SK-N-SH (cell line): ENCODE data around the gene LRRC27. TPM values are rescaled to one million over a fixed set of nuclear protein-coding genes. Genes with fewer than 3 reads are reported as not detected.

Source experiments
- CTCF ChIA-PET: fragments of 300-600, 350-600 bp; formaldehyde crosslinking; extraction: SDS; loops from one replicate; lab custom pipeline; 2021; lab: Yijun Ruan, JAX
- POLR2A ChIA-PET: fragments of 350-600 bp; sonication (Branson Sonifier 250); formaldehyde crosslinking; extraction: SDS; loops from one replicate; lab custom pipeline; 2020; ENCODE audit warnings: antibody characterized with exemption, inconsistent platforms; lab: Yijun Ruan, JAX
- DNase-seq: peaks from one replicate; pipeline ENCODE4 v3.0.0; 2012
- H2AFZ ChIP-seq: fragments of 200-600 bp; sonication (generic); 2 replicates; pipeline ENCODE4 v1.8.1; 2016; ENCODE audit warnings: antibody characterized with exemption, mild to moderate bottlenecking, low read depth
- H3F3A ChIP-seq: fragments of 200-600 bp; sonication (generic); replicated peaks from 2 replicates; pipeline ENCODE3; 2016; ENCODE audit warnings: antibody characterized with exemption, mild to moderate bottlenecking; ENCODE audit not compliant: insufficient read depth
- H3K27ac ChIP-seq, 2 experiments: fragments of 200-500 bp in 1 of 2; fragments of 200-600 bp in 1 of 2; sonication (Bioruptor generic) in 1 of 2; sonication (generic), shearing (Covaris generic) in 1 of 2; 2 replicates each; pipeline versions ENCODE4 v1.5.1 to v1.6.1; 2014 to 2016; ENCODE audit warnings: low read depth in 2 of 2, inconsistent platforms in 1 of 2, low read length in 1 of 2, mild to moderate bottlenecking in 1 of 2, mixed read lengths in 1 of 2
- H3K27me3 ChIP-seq: fragments of 200-600 bp; sonication (generic), shearing (Covaris generic); 2 replicates; pipeline ENCODE4 v1.6.1; 2016; ENCODE audit warnings: mixed run types; ENCODE audit not compliant: insufficient read depth
- H3K36me3 ChIP-seq, 2 experiments: fragments of 200-500 bp in 1 of 2; fragments of 200-600 bp in 1 of 2; sonication (Bioruptor generic) in 1 of 2; sonication (generic) in 1 of 2; replicated peaks in 1 of 2; 2 replicates each; pipeline versions ENCODE3 to v1.5.1; 2014 to 2016; ENCODE audit warnings: low read length in 1 of 2, mild to moderate bottlenecking in 1 of 2; ENCODE audit not compliant: insufficient read depth in 2 of 2, control insufficient read depth in 1 of 2
- H3K4me1 ChIP-seq, 2 experiments: fragments of 200-500 bp in 1 of 2; fragments of 200-600 bp in 1 of 2; sonication (Bioruptor generic) in 1 of 2; sonication (generic), shearing (Covaris generic) in 1 of 2; 2 replicates each; pipeline versions ENCODE4 v1.5.1 to v1.6.1; 2014 to 2016; ENCODE audit warnings: low read depth in 1 of 2, low read length in 1 of 2, mixed run types in 1 of 2; ENCODE audit not compliant: insufficient read depth in 2 of 2, control insufficient read depth in 1 of 2
- H3K4me2 ChIP-seq: fragments of 200-600 bp; sonication (generic), shearing (Covaris generic); 2 replicates; pipeline ENCODE4 v1.6.1; 2017; ENCODE audit warnings: mixed run types
- H3K4me3 ChIP-seq, 2 experiments: fragments of 200-500 bp in 1 of 2; fragments of 200-600 bp in 1 of 2; sonication (Bioruptor generic) in 1 of 2; sonication (generic), shearing (Covaris generic) in 1 of 2; 2 replicates each; pipeline versions ENCODE4 v1.5.1 to v1.8.1; 2014 to 2016; ENCODE audit warnings: low read depth in 2 of 2, inconsistent platforms in 1 of 2, low read length in 1 of 2, mild to moderate bottlenecking in 1 of 2, mixed read lengths in 1 of 2, moderate library complexity in 1 of 2
- H3K79me2 ChIP-seq: fragments of 200-600 bp; sonication (generic); 2 replicates; pipeline ENCODE4 v1.8.1; 2017; ENCODE audit warnings: mild to moderate bottlenecking; ENCODE audit not compliant: insufficient read depth
- H3K9ac ChIP-seq: fragments of 200-600 bp; sonication (generic); 2 replicates; pipeline ENCODE4 v1.6.1; 2017; ENCODE audit warnings: mixed run types
- H3K9me2 ChIP-seq: fragments of 200-600 bp; sonication (generic); 2 replicates; pipeline ENCODE4 v1.6.1; 2017; ENCODE audit warnings: mixed run types
- H3K9me3 ChIP-seq: fragments of 200-600 bp; sonication (generic); 2 replicates; pipeline ENCODE4 v1.6.1; 2017; ENCODE audit warnings: mixed run types, mild to moderate bottlenecking, moderate library complexity
- H4K20me1 ChIP-seq: fragments of 200-600 bp; sonication (generic); 2 replicates; pipeline ENCODE4 v1.6.1; 2017; ENCODE audit warnings: mild to moderate bottlenecking, mixed run types; ENCODE audit not compliant: insufficient read depth
- CHD2 ChIP-seq: fragments of 150-350 bp; IDR thresholded peaks from 2 replicates; pipeline ENCODE4 v1.6.1; 2018; ENCODE audit warnings: low read length; ENCODE audit not compliant: partially characterized antibody
- ELF1 ChIP-seq: IDR thresholded peaks from 2 replicates; pipeline ENCODE4 v1.4.0; 2012
- EP300 ChIP-seq, 2 experiments: IDR thresholded peaks; 2 replicates each; pipeline versions ENCODE4 v1.4.0 to v1.6.1; 2012; ENCODE audit warnings: borderline replicate concordance in 1 of 2, low read depth in 1 of 2, low read length in 1 of 2
- FOXJ3 ChIP-seq: sonication (generic); formaldehyde crosslinking; IDR thresholded peaks from 2 replicates; pipeline ENCODE4 v1.5.1; 2020; ENCODE audit warnings: mild to moderate bottlenecking, missing genetic modification reagents
- JUND ChIP-seq: IDR thresholded peaks from 2 replicates; pipeline ENCODE4 v1.4.0; 2012
- NFIC ChIP-seq: IDR thresholded peaks from 2 replicates; pipeline ENCODE4 v1.4.0; 2012; ENCODE audit warnings: borderline replicate concordance
- RXRA ChIP-seq: IDR thresholded peaks from 2 replicates; pipeline ENCODE4 v1.4.0; 2012; ENCODE audit warnings: low read depth, mild to moderate bottlenecking, borderline replicate concordance
- WGBS: methylation state at CpG from one replicate; pipeline ENCODE4 v1.1.6; 2017; ENCODE audit warnings: low lambda C conversion rate; 5-methylcytosine and 5-hydroxymethylcytosine counted together
- polyA plus RNA-seq, 3 experiments: library from polyadenylated mRNA; depleted of rRNA; stranded (reverse); fragments of >200 nt; gene quantifications; 2 replicates each; pipeline ENCODE4 v1.2.3, GENCODE V29; 2012
- TF ChIP-seq, protein P1 (sequence below): IDR thresholded peaks from 2 replicates; pipeline ENCODE4 v1.4.0; 2012; ENCODE audit warnings: low read depth, borderline replicate concordance
- TF ChIP-seq, protein P2 (sequence below): fragments of 150-350 bp; IDR thresholded peaks from 2 replicates; pipeline ENCODE4 v1.6.1; 2017; ENCODE audit warnings: antibody characterized with exemption, low read length, low read depth, borderline replicate concordance
- TF ChIP-seq, protein P3 (sequence below): fragments of 150-350 bp; IDR thresholded peaks from 2 replicates; pipeline ENCODE4 v1.6.1; 2016; ENCODE audit warnings: mild to moderate bottlenecking, low read depth, low read length
- TF ChIP-seq, protein P4 (sequence below): IDR thresholded peaks from 2 replicates; pipeline ENCODE4 v1.4.0; 2012; ENCODE audit warnings: low read depth, borderline replicate concordance
- TF ChIP-seq, protein P5 (sequence below): IDR thresholded peaks from 2 replicates; pipeline ENCODE4 v1.4.0; 2012; ENCODE audit warnings: low read depth

Gene LRRC27
- polyA plus RNA-seq, 1 of the 3 experiments (the other 2 are of a cell fraction), result 10.0 TPM

DNA sequence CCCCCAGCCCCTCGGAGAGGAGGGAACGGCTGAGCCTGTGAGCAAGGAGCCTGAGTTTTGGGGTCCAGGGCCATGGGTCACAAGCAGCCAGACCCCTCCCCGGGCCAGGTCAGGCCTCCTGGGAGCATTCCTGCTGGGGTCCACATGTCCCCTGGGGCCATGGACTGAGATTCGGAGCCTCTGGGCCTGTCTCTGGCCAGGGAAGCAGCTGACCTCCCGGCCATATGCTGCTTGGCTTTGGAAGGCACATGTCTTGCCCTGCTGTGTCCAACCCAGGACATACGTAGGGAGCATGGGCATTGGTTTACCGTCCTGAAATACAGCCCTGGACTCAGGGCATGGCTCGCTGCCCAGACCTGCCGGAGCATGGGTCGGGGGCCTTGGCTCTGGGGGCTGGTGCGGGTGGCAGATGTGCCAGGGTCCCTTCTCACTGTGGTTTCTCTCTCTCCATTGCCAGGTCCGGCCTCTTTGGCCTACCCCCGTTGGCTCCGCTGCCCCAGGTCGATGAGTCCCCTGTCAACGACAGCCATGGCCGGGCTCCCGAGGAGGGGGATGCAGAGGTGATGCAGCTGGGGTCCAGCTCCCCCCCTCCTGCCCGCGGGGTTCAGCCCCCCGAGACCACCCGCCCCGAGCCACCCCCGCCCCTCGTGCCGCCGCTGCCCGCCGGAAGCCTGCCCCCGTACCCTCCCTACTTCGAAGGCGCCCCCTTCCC is 72.3 kb downstream of the LRRC27 start:
- POLR2A ChIA-PET, result no interaction called here
- H3K27me3 ChIP-seq, result no peaks in the 10 kb centered on the region
- no peak overlapping the region for H3K4me3 ChIP-seq
- H3K9me2 ChIP-seq, result no peaks in the 10 kb centered on the region
- DNase-seq, result no peak
- H3K79me2 ChIP-seq, result peaks cover 4% of the 10 kb centered on the region; the same call in 1 of the 2 replicates
- CTCF ChIA-PET, result no interaction called here
- H3F3A ChIP-seq, result no peaks in the 10 kb centered on the region
- no peak overlapping the region for H3K4me2 ChIP-seq
- no peaks in the 10 kb centered on the region for H4K20me1 ChIP-seq
- 90% methylated on average over 10 of the region's 32 CpGs for WGBS
- peaks cover 0 to 23% of the 10 kb centered on the region in 2 experiments; a peak in 1 of 4 replicates for H3K4me1 ChIP-seq
- peaks cover 0 to 13% of the 10 kb centered on the region in 2 experiments for H3K36me3 ChIP-seq
- H3K9me3 ChIP-seq, result no peaks in the 10 kb centered on the region
- H3K27ac ChIP-seq, result no peak overlapping the region
- TF ChIP-seq EP300 (IDR thresholded peaks at IDR 0.05; ENCODE audit: borderline replicate concordance in 1 of 2, low read depth in 1 of 2, low read length in 1 of 2), result no peak
- H3K9ac ChIP-seq, result no peak overlapping the region
- H2AFZ ChIP-seq, result no peak overlapping the region

DNA sequence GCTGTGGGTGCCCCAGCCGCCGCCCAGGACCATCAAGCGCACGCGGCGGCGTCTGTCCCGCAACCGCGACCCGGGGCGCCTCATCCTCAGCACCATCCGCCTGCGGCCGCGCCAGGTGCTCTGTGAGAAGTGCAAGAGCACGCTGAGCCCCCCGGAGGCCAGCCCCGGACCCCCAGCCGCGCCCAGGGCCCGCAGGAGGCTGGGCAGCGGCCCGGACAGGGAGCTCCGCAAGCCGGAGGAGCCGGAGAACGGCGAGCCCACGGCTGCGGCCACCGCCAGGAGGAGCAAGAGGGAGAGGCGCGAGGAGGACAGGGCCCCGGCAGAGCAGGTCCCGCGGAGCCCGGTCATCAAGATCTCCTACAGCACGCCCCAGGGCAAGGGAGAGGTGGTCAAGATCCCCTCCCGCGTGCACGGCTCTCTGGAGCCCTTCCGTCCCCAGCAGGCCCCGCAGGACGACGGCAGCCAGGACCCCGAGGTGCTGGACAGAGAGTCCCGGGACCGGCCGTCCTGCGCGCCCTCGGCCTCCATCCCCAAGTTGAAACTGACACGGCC is 73.0 kb downstream of the LRRC27 start:
- Histone ChIP-seq H4K20me1 (no peaks in the 10 kb centered on the region), H3K36me3 (peaks cover 0 to 13% of the 10 kb centered on the region in 2 experiments), H3K27ac (no peak overlapping the region), H3F3A (no peaks in the 10 kb centered on the region), H3K9ac (no peak overlapping the region), H3K27me3 (no peaks in the 10 kb centered on the region), H3K4me2 (no peak overlapping the region), H3K79me2 (peaks cover 1% of the 10 kb centered on the region; the same call in 1 of the 2 replicates), H3K4me3 (no peak overlapping the region), H3K9me2 (no peaks in the 10 kb centered on the region), H3K4me1 (peaks cover 0 to 23% of the 10 kb centered on the region in 2 experiments; a peak in 1 of 4 replicates), H2AFZ (no peak overlapping the region), H3K9me3 (no peaks in the 10 kb centered on the region)
- no peak for DNase-seq
- 98% methylated on average over 41 of the region's 54 CpGs for WGBS
- TF ChIP-seq, protein P1, sequence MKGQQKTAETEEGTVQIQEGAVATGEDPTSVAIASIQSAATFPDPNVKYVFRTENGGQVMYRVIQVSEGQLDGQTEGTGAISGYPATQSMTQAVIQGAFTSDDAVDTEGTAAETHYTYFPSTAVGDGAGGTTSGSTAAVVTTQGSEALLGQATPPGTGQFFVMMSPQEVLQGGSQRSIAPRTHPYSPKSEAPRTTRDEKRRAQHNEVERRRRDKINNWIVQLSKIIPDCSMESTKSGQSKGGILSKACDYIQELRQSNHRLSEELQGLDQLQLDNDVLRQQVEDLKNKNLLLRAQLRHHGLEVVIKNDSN, result no peak
- TF ChIP-seq RXRA (no peak), NFIC (no peak), JUND (no peak)
- TF ChIP-seq, protein P2, sequence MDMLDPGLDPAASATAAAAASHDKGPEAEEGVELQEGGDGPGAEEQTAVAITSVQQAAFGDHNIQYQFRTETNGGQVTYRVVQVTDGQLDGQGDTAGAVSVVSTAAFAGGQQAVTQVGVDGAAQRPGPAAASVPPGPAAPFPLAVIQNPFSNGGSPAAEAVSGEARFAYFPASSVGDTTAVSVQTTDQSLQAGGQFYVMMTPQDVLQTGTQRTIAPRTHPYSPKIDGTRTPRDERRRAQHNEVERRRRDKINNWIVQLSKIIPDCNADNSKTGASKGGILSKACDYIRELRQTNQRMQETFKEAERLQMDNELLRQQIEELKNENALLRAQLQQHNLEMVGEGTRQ, result no peak
- ChIA-PET CTCF (interaction anchor here (1.1 kb wide), 1 partner anchor 159 kb away, joined by 3 read pairs; no protein-coding TSS in a partner anchor), POLR2A (no interaction called here)

DNA sequence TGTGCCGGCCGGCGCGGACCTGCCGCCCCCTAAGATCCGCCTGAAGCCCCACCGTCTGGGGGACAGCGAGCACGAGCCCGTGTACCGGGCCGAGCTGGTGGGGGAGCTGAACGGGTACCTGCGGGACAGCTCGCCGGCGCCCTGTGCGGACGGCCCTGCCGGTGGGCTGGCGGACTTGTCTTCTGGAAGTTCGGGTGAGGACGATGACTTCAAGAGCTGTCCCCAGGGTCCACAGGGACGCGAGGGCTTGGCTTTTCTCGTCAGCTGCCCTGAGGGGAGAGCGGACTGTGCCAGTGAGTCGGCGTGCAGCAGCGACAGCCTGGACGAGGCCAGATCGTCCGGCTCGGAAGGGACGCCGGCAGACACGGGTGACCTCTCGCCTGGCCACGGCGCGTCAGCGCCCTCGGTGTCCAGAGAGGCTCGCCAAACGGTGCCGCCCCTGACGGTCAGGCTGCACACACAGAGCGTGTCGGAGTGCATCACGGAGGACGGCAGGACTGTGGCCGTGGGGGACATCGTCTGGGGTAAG is 73.5 kb downstream of the LRRC27 start:
- Histone ChIP-seq H3K27me3 (no peaks in the 10 kb centered on the region), H3K4me2 (no peak overlapping the region), H3K36me3 (peaks cover 0 to 13% of the 10 kb centered on the region in 2 experiments), H3K9me2 (no peaks in the 10 kb centered on the region), H3K9me3 (no peaks in the 10 kb centered on the region), H3K9ac (no peak overlapping the region), H3K27ac (no peak overlapping the region), H3K4me3 (no peak overlapping the region), H3K4me1 (peaks cover 0 to 19% of the 10 kb centered on the region in 2 experiments; a peak in 1 of 4 replicates), H2AFZ (no peak overlapping the region), H3F3A (no peaks in the 10 kb centered on the region), H4K20me1 (no peaks in the 10 kb centered on the region), H3K79me2 (no peaks in the 10 kb centered on the region)
- 92% methylated on average over 37 of the region's 53 CpGs for WGBS
- CTCF ChIA-PET, result interaction anchor here (1.1 to 1.3 kb wide), 2 partner anchors 47 to 159 kb away, joined by 3 to 5 read pairs; no protein-coding TSS in a partner anchor
- POLR2A ChIA-PET, result no interaction called here
- no peak for DNase-seq
- TF ChIP-seq ELF1 (no peak), RXRA (no peak), CHD2 (no peak), FOXJ3 (CRISPR knock-in tag) (no peak)
- TF ChIP-seq, protein P3, sequence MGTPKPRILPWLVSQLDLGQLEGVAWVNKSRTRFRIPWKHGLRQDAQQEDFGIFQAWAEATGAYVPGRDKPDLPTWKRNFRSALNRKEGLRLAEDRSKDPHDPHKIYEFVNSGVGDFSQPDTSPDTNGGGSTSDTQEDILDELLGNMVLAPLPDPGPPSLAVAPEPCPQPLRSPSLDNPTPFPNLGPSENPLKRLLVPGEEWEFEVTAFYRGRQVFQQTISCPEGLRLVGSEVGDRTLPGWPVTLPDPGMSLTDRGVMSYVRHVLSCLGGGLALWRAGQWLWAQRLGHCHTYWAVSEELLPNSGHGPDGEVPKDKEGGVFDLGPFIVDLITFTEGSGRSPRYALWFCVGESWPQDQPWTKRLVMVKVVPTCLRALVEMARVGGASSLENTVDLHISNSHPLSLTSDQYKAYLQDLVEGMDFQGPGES, result no peak
- TF ChIP-seq, protein P2, result no peak
- TF ChIP-seq, protein P4, sequence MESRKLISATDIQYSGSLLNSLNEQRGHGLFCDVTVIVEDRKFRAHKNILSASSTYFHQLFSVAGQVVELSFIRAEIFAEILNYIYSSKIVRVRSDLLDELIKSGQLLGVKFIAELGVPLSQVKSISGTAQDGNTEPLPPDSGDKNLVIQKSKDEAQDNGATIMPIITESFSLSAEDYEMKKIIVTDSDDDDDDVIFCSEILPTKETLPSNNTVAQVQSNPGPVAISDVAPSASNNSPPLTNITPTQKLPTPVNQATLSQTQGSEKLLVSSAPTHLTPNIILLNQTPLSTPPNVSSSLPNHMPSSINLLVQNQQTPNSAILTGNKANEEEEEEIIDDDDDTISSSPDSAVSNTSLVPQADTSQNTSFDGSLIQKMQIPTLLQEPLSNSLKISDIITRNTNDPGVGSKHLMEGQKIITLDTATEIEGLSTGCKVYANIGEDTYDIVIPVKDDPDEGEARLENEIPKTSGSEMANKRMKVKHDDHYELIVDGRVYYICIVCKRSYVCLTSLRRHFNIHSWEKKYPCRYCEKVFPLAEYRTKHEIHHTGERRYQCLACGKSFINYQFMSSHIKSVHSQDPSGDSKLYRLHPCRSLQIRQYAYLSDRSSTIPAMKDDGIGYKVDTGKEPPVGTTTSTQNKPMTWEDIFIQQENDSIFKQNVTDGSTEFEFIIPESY, result no peak
- TF ChIP-seq, protein P5, sequence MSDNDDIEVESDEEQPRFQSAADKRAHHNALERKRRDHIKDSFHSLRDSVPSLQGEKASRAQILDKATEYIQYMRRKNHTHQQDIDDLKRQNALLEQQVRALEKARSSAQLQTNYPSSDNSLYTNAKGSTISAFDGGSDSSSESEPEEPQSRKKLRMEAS, result no peak
